Ishikawa (cell line): ENCODE data around the gene PTMS.

Experiments
- CEBPB ChIP-seq: IDR thresholded peaks from 2 replicates; pipeline ENCODE4 v1.6.1; 2012
- CREB1 ChIP-seq: IDR thresholded peaks from 2 replicates; pipeline ENCODE4 v1.6.1; 2012; ENCODE audit warnings: low read depth
- EGR1 ChIP-seq: IDR thresholded peaks from 2 replicates; pipeline ENCODE4 v1.6.1; 2012
- EP300 ChIP-seq: IDR thresholded peaks from 2 replicates; pipeline ENCODE4 v1.6.1; 2012; ENCODE audit warnings: borderline replicate concordance
- FOXM1 ChIP-seq: IDR thresholded peaks from 2 replicates; pipeline ENCODE4 v1.6.1; 2012; ENCODE audit warnings: low read depth, borderline replicate concordance
- MAX ChIP-seq: IDR thresholded peaks from 2 replicates; pipeline ENCODE4 v1.6.1; 2012
- NFIC ChIP-seq: IDR thresholded peaks from 2 replicates; pipeline ENCODE4 v1.6.1; 2012
- REST ChIP-seq: IDR thresholded peaks from 2 replicates; pipeline ENCODE4 v1.6.1; 2012; ENCODE audit warnings: low read depth, mild to moderate bottlenecking
- TAF1 ChIP-seq: IDR thresholded peaks from 2 replicates; pipeline ENCODE4 v1.6.1; 2012; ENCODE audit warnings: low read depth, mild to moderate bottlenecking
- TCF12 ChIP-seq: IDR thresholded peaks from 2 replicates; pipeline ENCODE4 v1.6.1; 2012; ENCODE audit warnings: low read depth
- TEAD4 ChIP-seq: IDR thresholded peaks from 2 replicates; pipeline ENCODE4 v1.6.1; 2012
- YY1 ChIP-seq: IDR thresholded peaks from 2 replicates; pipeline ENCODE4 v1.6.1; 2012; ENCODE audit warnings: low read depth
- ZBTB7A ChIP-seq: IDR thresholded peaks from 2 replicates; pipeline ENCODE4 v1.6.1; 2012; ENCODE audit warnings: low read depth

GRCh38 chr12:6745741-6746525 lies 20.2 kb upstream of the PTMS start:
- TF ChIP-seq CEBPB (no peak), YY1 (no peak), TAF1 (no peak), REST (no peak), TCF12 (no peak), EP300 (no peak), CREB1 (no peak), NFIC (no peak), ZBTB7A (no peak), TEAD4 (no peak), MAX (no peak), EGR1 (no peak), FOXM1 (no peak)
